GM12891 (cell line): ENCODE results near the gene PCDHB5.

Source experiments
- PAX5 ChIP-seq: IDR thresholded peaks from 2 replicates; pipeline ENCODE4 v1.6.1; 2011; ENCODE audit warnings: low read length, moderate library complexity, mild to moderate bottlenecking; ENCODE audit not compliant: insufficient read depth, severe bottlenecking
- POLR2A ChIP-seq: IDR thresholded peaks from 2 replicates; pipeline ENCODE4 v1.6.1; 2011; ENCODE audit warnings: low read depth, low read length, control low read depth
- POLR2AphosphoS5 ChIP-seq: IDR thresholded peaks from 2 replicates; pipeline ENCODE4 v1.6.1; 2011; ENCODE audit warnings: low read depth, low read length, control low read depth
- TAF1 ChIP-seq: IDR thresholded peaks from 2 replicates; pipeline ENCODE4 v1.6.1; 2011; ENCODE audit warnings: low read depth, low read length, control low read depth

DNA sequence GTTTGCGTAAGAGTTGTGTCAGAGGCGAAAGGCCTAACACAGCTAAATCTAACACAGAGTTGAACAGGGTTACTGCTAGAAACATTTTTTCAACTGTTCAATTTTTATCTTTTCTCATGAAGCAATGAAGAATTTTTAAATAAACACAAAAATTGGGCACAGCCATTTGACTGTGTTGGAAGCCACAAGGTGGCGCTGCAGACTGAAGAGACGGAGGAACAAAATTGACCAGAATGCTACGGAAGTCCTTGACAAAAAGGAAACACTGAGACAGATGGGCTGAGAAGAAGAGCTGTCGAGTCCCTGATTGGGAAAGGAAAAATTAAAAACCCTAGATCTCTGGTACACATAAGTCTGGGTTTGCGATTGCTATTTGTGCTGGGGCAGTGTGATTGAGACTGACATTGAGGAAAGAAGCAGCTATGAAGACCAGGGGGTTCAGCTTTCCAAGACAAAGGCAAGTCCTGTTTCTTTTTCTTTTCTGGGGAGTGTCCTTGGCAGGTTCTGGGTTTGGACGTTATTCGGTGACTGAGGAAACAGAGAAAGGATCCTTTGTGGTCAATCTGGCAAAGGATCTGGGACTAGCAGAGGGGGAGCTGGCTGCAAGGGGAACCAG, 52.0 kb downstream of the PCDHB5 start, which contains the start of gene PCDHB9:
- no peak for TF ChIP-seq POLR2A
- no peak for TF ChIP-seq TAF1
- TF ChIP-seq PAX5 = no peak
- TF ChIP-seq POLR2AphosphoS5 = no peak
